Smooth muscle cell (in vitro differentiated cells): ENCODE results near the gene RAB27A. TPM values are rescaled to one million over a fixed set of nuclear protein-coding genes. Genes with fewer than 3 reads are reported as not detected.
"Not testable (repeated sequence)": the region's sequence is repeated elsewhere in the genome, so short reads cannot be mapped to it uniquely, and the experiment has no call there.

Experiments
- DNase-seq: peaks from one replicate; lab custom pipeline; 2025; ENCODE audit not compliant: unreplicated experiment; lab: John Stamatoyannopoulos, UW
- H2AFZ ChIP-seq: fragments of 200-600 bp; sonication (generic); 2 replicates; pipeline ENCODE4 v1.6.0; 2016; ENCODE audit warnings: antibody characterized with exemption, low read depth, mild to moderate bottlenecking
- H3F3A ChIP-seq: fragments of 200-600 bp; sonication (generic); 2 replicates; pipeline ENCODE4 v1.6.0; 2017; ENCODE audit warnings: antibody characterized with exemption, low read depth
- H3K27ac ChIP-seq: fragments of 200-600 bp; sonication (generic); 2 replicates; pipeline ENCODE4 v1.5.1; 2016; ENCODE audit warnings: low read depth, mild to moderate bottlenecking
- H3K27me3 ChIP-seq: fragments of 200-600 bp; sonication (generic); 2 replicates; pipeline ENCODE4 v1.6.1; 2016; ENCODE audit warnings: low read depth, mild to moderate bottlenecking
- H3K36me3 ChIP-seq: fragments of 200-600 bp; sonication (generic); 2 replicates; pipeline ENCODE4 v1.5.1; 2016; ENCODE audit warnings: low read depth
- H3K4me1 ChIP-seq: fragments of 200-600 bp; sonication (generic); 2 replicates; pipeline ENCODE4 v1.5.1; 2016; ENCODE audit warnings: low read depth
- H3K4me2 ChIP-seq: fragments of 200-600 bp; sonication (generic); 2 replicates; pipeline ENCODE4 v1.6.0; 2016; ENCODE audit warnings: mild to moderate bottlenecking
- H3K4me3 ChIP-seq: fragments of 200-600 bp; sonication (generic); 2 replicates; pipeline ENCODE4 v1.5.1; 2016; ENCODE audit warnings: mild to moderate bottlenecking
- H3K79me2 ChIP-seq: fragments of 200-600 bp; sonication (generic); 2 replicates; pipeline ENCODE4 v1.6.0; 2016; ENCODE audit warnings: low read depth, mild to moderate bottlenecking
- H3K9ac ChIP-seq: fragments of 200-600 bp; sonication (generic); 2 replicates; pipeline ENCODE4 v1.6.0; 2016; ENCODE audit warnings: low read depth
- H3K9me3 ChIP-seq: fragments of 200-600 bp; sonication (generic); replicated peaks from 2 replicates; pipeline ENCODE4 v1.5.1; 2016; ENCODE audit warnings: low read depth
- H4K20me1 ChIP-seq: fragments of 200-600 bp; sonication (generic); 2 replicates; pipeline ENCODE4 v1.6.0; 2016; ENCODE audit warnings: low read depth
- WGBS: methylation state at CpG from one replicate; pipeline ENCODE4 v1.1.7; 2016; ENCODE audit warnings: low lambda C conversion rate; 5-methylcytosine and 5-hydroxymethylcytosine counted together
- polyA plus RNA-seq: library from polyadenylated mRNA; unstranded; fragments of >200 nt; fragmentation: Nextera tagmentation; extraction: Ambion mirVana; gene quantifications from 2 replicates; pipeline ENCODE4 v1.2.1, GENCODE V29; 2016
- total RNA-seq: library from RNA; depleted of rRNA; stranded (reverse); fragments of >200 nt; gene quantifications from 2 replicates; pipeline ENCODE4 v1.2.3, GENCODE V29; 2014
- TF ChIP-seq, protein P1 (sequence below): fragments of 200-600 bp; sonication (generic); IDR thresholded peaks from 2 replicates; pipeline ENCODE4 v1.5.1; 2017; ENCODE audit warnings: borderline replicate concordance, mild to moderate bottlenecking, antibody characterized with exemption; ENCODE audit not compliant: insufficient read depth, poor library complexity, severe bottlenecking

RAB27A gene
- total and polyA plus RNA-seq, 2 experiments from 2014 or later: 14.6 to 15.6 TPM

DNA sequence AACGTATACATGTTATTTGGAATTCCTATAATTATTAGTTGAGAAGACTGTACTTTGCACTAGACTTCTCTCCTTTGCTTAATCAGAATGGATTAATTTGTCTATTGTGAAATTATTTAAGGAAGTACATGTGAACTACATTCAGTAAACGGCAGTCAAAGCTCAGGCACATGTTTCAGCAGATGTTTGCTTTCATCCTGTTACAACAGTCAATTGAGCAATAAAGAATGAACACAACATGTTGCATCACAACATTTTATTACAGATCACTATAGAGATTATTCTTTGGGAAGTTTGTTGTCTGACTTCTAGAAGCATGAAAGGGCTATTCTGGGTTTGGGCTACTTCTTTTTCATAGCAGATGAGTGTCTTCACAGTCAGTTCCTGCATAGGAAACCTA, 39.2 kb downstream of the RAB27A start:
- H3K79me2 ChIP-seq: peaks cover 4% of the 10 kb centered on the region
- TF ChIP-seq, protein P1, sequence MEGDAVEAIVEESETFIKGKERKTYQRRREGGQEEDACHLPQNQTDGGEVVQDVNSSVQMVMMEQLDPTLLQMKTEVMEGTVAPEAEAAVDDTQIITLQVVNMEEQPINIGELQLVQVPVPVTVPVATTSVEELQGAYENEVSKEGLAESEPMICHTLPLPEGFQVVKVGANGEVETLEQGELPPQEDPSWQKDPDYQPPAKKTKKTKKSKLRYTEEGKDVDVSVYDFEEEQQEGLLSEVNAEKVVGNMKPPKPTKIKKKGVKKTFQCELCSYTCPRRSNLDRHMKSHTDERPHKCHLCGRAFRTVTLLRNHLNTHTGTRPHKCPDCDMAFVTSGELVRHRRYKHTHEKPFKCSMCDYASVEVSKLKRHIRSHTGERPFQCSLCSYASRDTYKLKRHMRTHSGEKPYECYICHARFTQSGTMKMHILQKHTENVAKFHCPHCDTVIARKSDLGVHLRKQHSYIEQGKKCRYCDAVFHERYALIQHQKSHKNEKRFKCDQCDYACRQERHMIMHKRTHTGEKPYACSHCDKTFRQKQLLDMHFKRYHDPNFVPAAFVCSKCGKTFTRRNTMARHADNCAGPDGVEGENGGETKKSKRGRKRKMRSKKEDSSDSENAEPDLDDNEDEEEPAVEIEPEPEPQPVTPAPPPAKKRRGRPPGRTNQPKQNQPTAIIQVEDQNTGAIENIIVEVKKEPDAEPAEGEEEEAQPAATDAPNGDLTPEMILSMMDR: no peak
- no peaks in the 10 kb centered on the region for H3K9me3 ChIP-seq
- H2AFZ ChIP-seq: no peak overlapping the region
- H3K27ac ChIP-seq: no peak overlapping the region
- no peak overlapping the region for H3K9ac ChIP-seq
- no peaks in the 10 kb centered on the region for H3F3A ChIP-seq
- no peaks in the 10 kb centered on the region for H3K27me3 ChIP-seq
- no peaks in the 10 kb centered on the region for H4K20me1 ChIP-seq
- no peak for DNase-seq
- no peak overlapping the region for H3K4me2 ChIP-seq
- H3K4me3 ChIP-seq: no peak overlapping the region
- no peaks in the 10 kb centered on the region for H3K36me3 ChIP-seq
- no peaks in the 10 kb centered on the region for H3K4me1 ChIP-seq
- 68% methylated on average over 2 of the region's 2 CpGs for WGBS

DNA sequence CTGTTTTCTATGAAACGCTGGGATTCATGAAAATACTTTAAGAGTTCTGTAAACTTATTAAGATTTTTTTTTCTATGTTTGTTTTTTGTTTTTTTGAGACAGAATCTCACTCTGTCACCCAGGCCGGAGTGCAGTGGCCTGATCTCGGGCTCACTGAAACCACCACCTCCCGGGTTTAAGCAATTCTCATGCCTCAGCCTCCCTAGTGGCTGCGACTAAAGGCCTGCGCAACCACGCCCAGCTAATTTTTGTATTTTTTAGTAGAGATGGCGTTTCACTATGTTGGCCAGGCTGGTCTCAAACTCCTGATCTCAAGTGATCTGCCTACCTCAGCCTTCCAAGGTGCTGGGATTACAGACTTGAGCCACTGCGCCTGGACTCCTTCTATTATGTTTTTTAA, 39.7 kb downstream of the RAB27A start:
- H3K27ac ChIP-seq, H3K4me3 ChIP-seq, H3F3A ChIP-seq, H3K27me3 ChIP-seq, DNase-seq, H3K4me2 ChIP-seq, H2AFZ ChIP-seq, H3K4me1 ChIP-seq, H3K9ac ChIP-seq, H3K36me3 ChIP-seq, H4K20me1 ChIP-seq, H3K79me2 ChIP-seq, H3K9me3 ChIP-seq: not testable (repeated sequence)
- WGBS: 88% methylated on average over 9 of the region's 9 CpGs

DNA sequence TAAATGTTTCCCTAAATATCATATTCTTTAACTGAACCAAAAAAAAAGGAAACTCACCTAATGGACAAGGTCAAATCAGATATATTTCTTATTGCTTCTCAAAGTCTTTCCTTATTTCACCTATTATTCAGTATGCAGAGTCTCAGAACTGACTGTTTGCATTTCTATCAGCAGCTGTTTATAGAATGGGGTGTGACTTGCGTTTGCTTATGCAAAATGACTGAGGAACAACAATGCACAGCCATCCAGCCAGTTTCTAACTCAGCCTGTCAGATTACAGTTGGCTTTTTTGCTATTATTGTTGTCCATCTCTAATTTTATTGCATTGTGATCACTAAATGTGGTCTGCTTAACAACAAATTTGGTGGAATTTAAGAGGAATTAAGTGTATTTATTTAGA, 40.7 kb downstream of the RAB27A start:
- H3K9me3 ChIP-seq: no peaks in the 10 kb centered on the region
- no peaks in the 10 kb centered on the region for H4K20me1 ChIP-seq
- H3K4me2 ChIP-seq: no peak overlapping the region
- H3K4me3 ChIP-seq: no peak overlapping the region
- no peaks in the 10 kb centered on the region for H3K36me3 ChIP-seq
- no peak overlapping the region for H3K27ac ChIP-seq
- TF ChIP-seq, protein P1: no peak
- H3F3A ChIP-seq: no peaks in the 10 kb centered on the region
- H3K9ac ChIP-seq: no peak overlapping the region
- H3K27me3 ChIP-seq: no peaks in the 10 kb centered on the region
- no peak overlapping the region for H2AFZ ChIP-seq
- DNase-seq: no peak
- H3K4me1 ChIP-seq: no peaks in the 10 kb centered on the region
- WGBS: 82% methylated on average over 1 of the region's 1 CpG
- peaks cover 4% of the 10 kb centered on the region for H3K79me2 ChIP-seq

DNA sequence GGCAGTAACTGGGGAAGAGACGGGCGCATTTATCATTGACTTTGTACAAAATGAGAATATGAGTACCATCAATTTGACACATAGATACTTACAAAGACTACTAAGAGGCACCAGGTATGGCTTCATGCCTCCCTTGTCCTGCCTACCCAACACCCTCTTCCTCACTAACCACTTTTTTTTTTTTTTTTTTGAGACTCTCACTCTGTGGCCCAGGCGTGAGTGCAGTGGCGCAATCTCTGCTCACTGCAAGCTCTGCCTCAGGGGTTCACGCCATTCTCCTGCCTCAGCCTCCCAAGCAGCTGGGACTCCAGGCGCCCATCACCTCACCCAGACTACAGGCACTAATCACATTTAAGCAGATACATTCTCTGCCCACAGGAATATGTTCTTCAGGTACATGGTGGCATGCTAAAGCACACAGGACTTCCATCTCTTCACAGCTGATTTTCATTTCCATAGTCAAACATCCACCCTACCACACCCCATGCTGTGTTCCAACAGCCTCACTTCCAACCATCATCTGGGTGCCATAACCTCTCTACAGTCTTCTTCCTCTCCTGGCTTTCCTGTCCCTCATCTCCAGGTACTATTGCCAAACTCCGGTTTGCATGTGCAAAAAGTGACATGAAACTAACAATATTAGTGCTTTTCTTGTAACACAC, 41.7 kb downstream of the RAB27A start:
- H3F3A ChIP-seq: no peaks in the 10 kb centered on the region
- no peaks in the 10 kb centered on the region for H3K4me1 ChIP-seq
- H3K9ac ChIP-seq: no peak overlapping the region
- 94% methylated on average over 7 of the region's 7 CpGs for WGBS
- peaks cover 4% of the 10 kb centered on the region for H3K79me2 ChIP-seq
- DNase-seq: no peak
- H3K4me3 ChIP-seq: no peak overlapping the region
- H3K4me2 ChIP-seq: no peak overlapping the region
- no peaks in the 10 kb centered on the region for H4K20me1 ChIP-seq
- no peaks in the 10 kb centered on the region for H3K9me3 ChIP-seq
- no peaks in the 10 kb centered on the region for H3K36me3 ChIP-seq
- H3K27me3 ChIP-seq: no peaks in the 10 kb centered on the region
- no peak overlapping the region for H3K27ac ChIP-seq
- H2AFZ ChIP-seq: no peak overlapping the region
- TF ChIP-seq, protein P1: no peak
